IMR-90 (cell line): Measurements from ENCODE around the gene SYDE2. TPM values are rescaled to one million over a fixed set of nuclear protein-coding genes. Genes with fewer than 3 reads are reported as not detected.

Source experiments
- ATAC-seq: fragments of 200-7000 bp; cut with Tn5 transposase; 2 replicates; pipeline ENCODE4 v1.9.1; 2020; ENCODE audit warnings: low read depth, mild to moderate bottlenecking, moderate library complexity
- BruUV-seq: library from RNA; stranded (reverse); fragments of 400-500 nt; replicated peaks from 2 replicates; lab custom pipeline; 2021; lab: Mats Ljungman, UMichigan
- CTCF ChIA-PET: fragments of 300-600 bp; formaldehyde crosslinking; extraction: SDS; loops from one replicate; lab custom pipeline; 2021; ENCODE audit warnings: antibody characterized with exemption; lab: Yijun Ruan, JAX
- POLR2A ChIA-PET: fragments of 300-600 bp; sonication (Branson Sonifier 250); formaldehyde crosslinking; loops from one replicate; lab custom pipeline; 2022; ENCODE audit warnings: antibody characterized with exemption; ENCODE audit not compliant: unreplicated experiment; lab: Charles Lee
- DNase-seq: peaks from one replicate; pipeline ENCODE4 v3.0.0; 2013
- H2AFZ ChIP-seq: replicated peaks from 2 replicates; pipeline ENCODE3; 2013; ENCODE audit warnings: low read length, mild to moderate bottlenecking; ENCODE audit not compliant: poor library complexity
- H2AK5ac ChIP-seq: 2 replicates; pipeline ENCODE4 v1.6.1; 2013; ENCODE audit warnings: low read depth, low read length, inconsistent platforms
- H2AK9ac ChIP-seq: replicated peaks from 2 replicates; pipeline ENCODE3; 2013; ENCODE audit warnings: mild to moderate bottlenecking, low read depth, low read length, moderate library complexity; ENCODE audit not compliant: poor library complexity
- H2BK120ac ChIP-seq: 2 replicates; pipeline ENCODE4 v1.6.1; 2013; ENCODE audit warnings: low read depth, low read length, inconsistent platforms
- H2BK15ac ChIP-seq: 3 replicates; pipeline ENCODE4 v1.6.1; 2013; ENCODE audit warnings: low read depth, low read length, inconsistent platforms
- H2BK20ac ChIP-seq: 2 replicates; pipeline ENCODE4 v1.6.1; 2013; ENCODE audit warnings: low read depth, mild to moderate bottlenecking, inconsistent platforms, low read length, moderate library complexity
- H2BK5ac ChIP-seq: 2 replicates; pipeline ENCODE4 v1.6.1; 2013; ENCODE audit warnings: mild to moderate bottlenecking, low read depth, low read length, inconsistent platforms; ENCODE audit not compliant: poor library complexity, severe bottlenecking
- H3K14ac ChIP-seq: replicated peaks from 2 replicates; pipeline ENCODE4 v1.6.1; 2013; ENCODE audit warnings: low read depth, low read length, inconsistent platforms
- H3K18ac ChIP-seq: 2 replicates; pipeline ENCODE4 v1.6.1; 2013; ENCODE audit warnings: low read depth, low read length, control low read depth
- H3K23ac ChIP-seq: 2 replicates; pipeline ENCODE4 v1.6.1; 2013; ENCODE audit warnings: low read depth, low read length, inconsistent platforms
- H3K27ac ChIP-seq: 2 replicates; pipeline ENCODE4 v1.5.1; 2013; ENCODE audit warnings: mild to moderate bottlenecking, control low read depth, low read length; ENCODE audit not compliant: insufficient read depth
- H3K27me3 ChIP-seq: 2 replicates; pipeline ENCODE4 v1.6.1; 2013; ENCODE audit warnings: low read length; ENCODE audit not compliant: control insufficient read depth, insufficient read depth
- H3K36me3 ChIP-seq: 2 replicates; pipeline ENCODE4 v1.6.1; 2013; ENCODE audit warnings: low read length, mixed read lengths; ENCODE audit not compliant: control insufficient read depth, insufficient read depth
- H3K4ac ChIP-seq: 2 replicates; pipeline ENCODE4 v1.6.1; 2013; ENCODE audit warnings: low read depth, low read length, inconsistent platforms
- H3K4me1 ChIP-seq: 2 replicates; pipeline ENCODE4 v1.6.1; 2013; ENCODE audit warnings: low read length, mixed read lengths; ENCODE audit not compliant: control insufficient read depth, insufficient read depth
- H3K4me2 ChIP-seq: 2 replicates; pipeline ENCODE4 v1.6.1; 2013; ENCODE audit warnings: low read depth, mild to moderate bottlenecking, control low read depth, low read length, moderate library complexity
- H3K4me3 ChIP-seq: 2 replicates; pipeline ENCODE4 v1.5.1; 2013; ENCODE audit warnings: low read depth, mild to moderate bottlenecking, control low read depth, low read length, moderate library complexity; ENCODE audit not compliant: insufficient read depth
- H3K56ac ChIP-seq: 2 replicates; pipeline ENCODE4 v1.6.1; 2013; ENCODE audit warnings: low read length, inconsistent platforms; ENCODE audit not compliant: insufficient read depth; ENCODE audit errors: extremely low read depth
- H3K79me1 ChIP-seq, 2 experiments: 2 replicates each; pipeline ENCODE4 v1.6.1; 2013; ENCODE audit warnings: low read length in 2 of 2, inconsistent platforms in 1 of 2, low read depth in 1 of 2
- H3K9ac ChIP-seq: 2 replicates; pipeline ENCODE4 v1.6.1; 2013; ENCODE audit warnings: low read depth, low read length, control low read depth
- H3K9me1 ChIP-seq: 2 replicates; pipeline ENCODE4 v1.6.1; 2013; ENCODE audit warnings: low read length, inconsistent platforms; ENCODE audit not compliant: insufficient read depth
- H3K9me3 ChIP-seq: 2 replicates; pipeline ENCODE4 v1.6.1; 2013; ENCODE audit warnings: low read length; ENCODE audit not compliant: control insufficient read depth, insufficient read depth
- H4K20me1 ChIP-seq: 2 replicates; pipeline ENCODE4 v1.6.1; 2013; ENCODE audit warnings: low read length, inconsistent platforms; ENCODE audit not compliant: insufficient read depth
- H4K5ac ChIP-seq: 2 replicates; pipeline ENCODE4 v1.6.1; 2013; ENCODE audit warnings: mild to moderate bottlenecking, low read depth, low read length, control low read depth
- H4K8ac ChIP-seq, 2 experiments: 2 replicates each; pipeline ENCODE4 v1.6.1; 2013; ENCODE audit warnings: low read depth in 2 of 2, low read length in 2 of 2, control low read depth in 1 of 2, inconsistent platforms in 1 of 2
- H4K91ac ChIP-seq: 2 replicates; pipeline ENCODE4 v1.6.1; 2013; ENCODE audit warnings: low read depth, low read length, inconsistent platforms; ENCODE audit not compliant: insufficient read depth
- BHLHE40 ChIP-seq: fragments of 150-350 bp; IDR thresholded peaks from 2 replicates; pipeline ENCODE4 v1.6.1; 2016; ENCODE audit warnings: mild to moderate bottlenecking, low read depth, low read length
- CEBPB ChIP-seq: IDR thresholded peaks from 2 replicates; pipeline ENCODE4 v1.6.1; 2012; ENCODE audit warnings: low read depth, low read length, improper control_type of control experiment
- CHD1 ChIP-seq: IDR thresholded peaks from 2 replicates; pipeline ENCODE4 v1.6.1; 2012; ENCODE audit warnings: low read depth, low read length, improper control_type of control experiment
- FOS ChIP-seq: fragments of 150-350 bp; IDR thresholded peaks from 2 replicates; pipeline ENCODE4 v1.6.1; 2016; ENCODE audit warnings: low read depth, low read length
- MAFK ChIP-seq: IDR thresholded peaks from 2 replicates; pipeline ENCODE4 v1.6.1; 2012; ENCODE audit warnings: low read depth, low read length, improper control_type of control experiment
- MAZ ChIP-seq: IDR thresholded peaks from 2 replicates; pipeline ENCODE4 v1.6.1; 2012; ENCODE audit warnings: low read depth, mild to moderate bottlenecking, low read length, improper control_type of control experiment, moderate library complexity, borderline replicate concordance
- NFE2L2 ChIP-seq: fragments of 150-350 bp; IDR thresholded peaks from 2 replicates; pipeline ENCODE4 v1.6.1; 2016; ENCODE audit warnings: low read depth, mild to moderate bottlenecking, low read length
- POLR2A ChIP-seq: IDR thresholded peaks from 2 replicates; pipeline ENCODE4 v1.6.1; 2012; ENCODE audit warnings: mild to moderate bottlenecking, low read depth, low read length
- RAD21 ChIP-seq: IDR thresholded peaks from 2 replicates; pipeline ENCODE4 v1.6.1; 2012; ENCODE audit warnings: low read length, improper control_type of control experiment
- RFX5 ChIP-seq: IDR thresholded peaks from 2 replicates; pipeline ENCODE4 v1.8.0; 2012; ENCODE audit warnings: low read depth, mild to moderate bottlenecking, low read length, moderate library complexity
- SMC3 ChIP-seq: fragments of 150-350 bp; IDR thresholded peaks from 2 replicates; pipeline ENCODE4 v1.6.1; 2016; ENCODE audit warnings: low read depth, mild to moderate bottlenecking, antibody characterized with exemption, low read length, moderate library complexity
- WGBS, 2 experiments: methylation state at CpG; one replicate each; pipeline versions ENCODE4 v1.1.5 to v1.1.7; 2013; ENCODE audit warnings: missing lambda C conversion rate in 2 of 2; ENCODE audit not compliant: insufficient read length in 1 of 2; ENCODE audit errors: extremely low coverage in 2 of 2; 5-methylcytosine and 5-hydroxymethylcytosine counted together
- dilution Hi-C: fragments of 300-500 bp; cut with HindIII; formaldehyde crosslinking; loops from one replicate; pipeline ENCODE4 v1.14.3; 2018; ENCODE audit warnings: low sequenced_read_pairs; ENCODE audit not compliant: unreplicated experiment
- in situ Hi-C: fragments of 300-500 bp; cut with MboI; formaldehyde crosslinking; loops from 3 replicates; pipeline ENCODE4 v1.14.3; 2019; ENCODE audit warnings: low sequenced_read_pairs, inconsistent platforms, mixed read lengths
- intact Hi-C: fragments of 100-400 bp; cut with micrococcal nuclease; formaldehyde crosslinking; loops from 2 replicates; pipeline ENCODE4 v1.10.0; 2022
- polyA plus RNA-seq, 3 experiments: library from polyadenylated mRNA; depleted of rRNA; stranded (reverse); fragments of >200 nt; gene quantifications; 2 replicates each; pipeline ENCODE4 v1.2.3, GENCODE V29; 2012; ENCODE audit warnings: low replicate concordance in 1 of 3
- total RNA-seq: library from RNA; depleted of rRNA; stranded (reverse); fragments of >200 nt; gene quantifications from 2 replicates; pipeline ENCODE4 v1.2.3, GENCODE V29; 2012
- TF ChIP-seq, protein P1 (sequence below): fragments of 150-350 bp; IDR thresholded peaks from 2 replicates; pipeline ENCODE4 v1.6.1; 2016; ENCODE audit warnings: low read depth, mild to moderate bottlenecking, low read length, moderate library complexity, borderline replicate concordance
- TF ChIP-seq, protein P2 (sequence below): conservative IDR thresholded peaks from 2 replicates; pipeline ENCODE4 v1.5.1; 2012; ENCODE audit warnings: mild to moderate bottlenecking, low read depth, low read length, improper control_type of control experiment

The SYDE2 gene
- total and polyA plus RNA-seq, 2 of the 4 experiments (the other 2 are of a cell fraction): 1.8 to 10.0 TPM

DNA sequence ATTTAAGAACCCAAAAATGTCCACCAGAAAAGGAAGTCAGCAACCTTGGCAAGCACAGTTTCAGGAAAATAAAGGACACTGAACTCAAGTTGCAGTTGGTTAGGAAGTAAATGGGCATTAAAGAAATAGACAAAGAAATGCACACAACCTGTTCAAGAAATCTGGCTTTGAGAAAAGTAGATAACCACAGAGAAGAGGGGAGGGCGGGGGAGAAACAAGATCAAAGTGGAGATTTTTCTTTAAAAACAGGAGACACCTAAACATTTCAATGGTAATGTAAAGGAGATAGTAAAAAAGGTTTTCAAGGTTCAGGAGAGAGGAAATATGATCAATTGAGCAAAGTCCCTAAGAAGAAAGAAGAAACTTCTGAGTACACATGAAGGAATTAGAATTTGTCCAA is 29.1 kb downstream of the SYDE2 start:
- Histone ChIP-seq H4K5ac (no peak overlapping the region), H3K4me3 (no peak overlapping the region), H4K8ac (no peak overlapping the region), H3K18ac (no peak overlapping the region), H3K9me1 (no peaks in the 10 kb centered on the region), H3K27ac (no peak overlapping the region), H3K27me3 (no peaks in the 10 kb centered on the region), H3K23ac (no peak overlapping the region), H2BK5ac (no peak overlapping the region), H2BK120ac (no peak overlapping the region), H2AFZ (no peak overlapping the region), H3K14ac (no peak overlapping the region), H2AK5ac (no peak overlapping the region), H3K9me3 (no peaks in the 10 kb centered on the region), H2BK20ac (no peak overlapping the region), H3K79me1 (peaks cover 0 to 3% of the 10 kb centered on the region in 2 experiments; a peak in 2 of 4 replicates), H3K36me3 (peaks cover 1% of the 10 kb centered on the region; the same call in 1 of the 2 replicates), H3K9ac (no peak overlapping the region), H3K56ac (no peak overlapping the region), H3K4ac (no peak overlapping the region), H2BK15ac (no peak overlapping the region), H2AK9ac (no peak overlapping the region), H4K20me1 (no peaks in the 10 kb centered on the region), H4K91ac (no peak overlapping the region), H3K4me1 (no peaks in the 10 kb centered on the region), H3K4me2 (no peak overlapping the region)
- ATAC-seq (no peak), DNase-seq (no peak)
- WGBS, 2 experiments: no CpG with 5 or more reads among the region's 1 CpG
- POLR2A ChIA-PET: no interaction called here
- no peak for TF ChIP-seq CHD1
- TF ChIP-seq RAD21: no peak
- TF ChIP-seq FOS: no peak
- no peak for TF ChIP-seq RFX5
- no peak for TF ChIP-seq BHLHE40
- TF ChIP-seq CEBPB: no peak
- no peak for TF ChIP-seq MAFK
- TF ChIP-seq, protein P1, sequence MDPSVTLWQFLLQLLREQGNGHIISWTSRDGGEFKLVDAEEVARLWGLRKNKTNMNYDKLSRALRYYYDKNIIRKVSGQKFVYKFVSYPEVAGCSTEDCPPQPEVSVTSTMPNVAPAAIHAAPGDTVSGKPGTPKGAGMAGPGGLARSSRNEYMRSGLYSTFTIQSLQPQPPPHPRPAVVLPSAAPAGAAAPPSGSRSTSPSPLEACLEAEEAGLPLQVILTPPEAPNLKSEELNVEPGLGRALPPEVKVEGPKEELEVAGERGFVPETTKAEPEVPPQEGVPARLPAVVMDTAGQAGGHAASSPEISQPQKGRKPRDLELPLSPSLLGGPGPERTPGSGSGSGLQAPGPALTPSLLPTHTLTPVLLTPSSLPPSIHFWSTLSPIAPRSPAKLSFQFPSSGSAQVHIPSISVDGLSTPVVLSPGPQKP: no peak
- TF ChIP-seq SMC3: no peak
- TF ChIP-seq POLR2A: no peak
- TF ChIP-seq NFE2L2: no peak
- TF ChIP-seq, protein P2, sequence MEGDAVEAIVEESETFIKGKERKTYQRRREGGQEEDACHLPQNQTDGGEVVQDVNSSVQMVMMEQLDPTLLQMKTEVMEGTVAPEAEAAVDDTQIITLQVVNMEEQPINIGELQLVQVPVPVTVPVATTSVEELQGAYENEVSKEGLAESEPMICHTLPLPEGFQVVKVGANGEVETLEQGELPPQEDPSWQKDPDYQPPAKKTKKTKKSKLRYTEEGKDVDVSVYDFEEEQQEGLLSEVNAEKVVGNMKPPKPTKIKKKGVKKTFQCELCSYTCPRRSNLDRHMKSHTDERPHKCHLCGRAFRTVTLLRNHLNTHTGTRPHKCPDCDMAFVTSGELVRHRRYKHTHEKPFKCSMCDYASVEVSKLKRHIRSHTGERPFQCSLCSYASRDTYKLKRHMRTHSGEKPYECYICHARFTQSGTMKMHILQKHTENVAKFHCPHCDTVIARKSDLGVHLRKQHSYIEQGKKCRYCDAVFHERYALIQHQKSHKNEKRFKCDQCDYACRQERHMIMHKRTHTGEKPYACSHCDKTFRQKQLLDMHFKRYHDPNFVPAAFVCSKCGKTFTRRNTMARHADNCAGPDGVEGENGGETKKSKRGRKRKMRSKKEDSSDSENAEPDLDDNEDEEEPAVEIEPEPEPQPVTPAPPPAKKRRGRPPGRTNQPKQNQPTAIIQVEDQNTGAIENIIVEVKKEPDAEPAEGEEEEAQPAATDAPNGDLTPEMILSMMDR: no peak
- no peak for TF ChIP-seq MAZ
- dilution Hi-C loops: no loop called here
- in situ Hi-C loops: no loop called here
- CTCF ChIA-PET: no interaction called here
- intact Hi-C loops: no loop called here
- BruUV-seq: no TSS peak
